Measurements from ENCODE around the gene RARS2. TPM values are rescaled to one million over a fixed set of nuclear protein-coding genes. Genes with fewer than 3 reads are reported as not detected.

RARS2 gene
- total and polyA plus RNA-seq, 2 donors (not counting 3 experiments of a cell fraction or from before 2014, with no cell fraction given), result 7.4 to 33.7 TPM

GRCh38 chr6:87514831-87515230 is 75.0 kb downstream of the RARS2 start:
- H3K4me1 ChIP-seq (ENCODE audit: control insufficient read depth, extremely low read depth, insufficient read depth, low read length), result peaks cover 5% of the 10 kb centered on the region
- H3K4me2 ChIP-seq (ENCODE audit: insufficient read depth, low read length), result peak overlapping the region; percentile 38
- peaks cover 14 to 34% of the 10 kb centered on the region in 2 experiments for H3K36me3 ChIP-seq (ENCODE audit: control insufficient read depth in 2 of 2, extremely low read depth in 1 of 2, insufficient read depth in 2 of 2, low read length in 2 of 2)
- no peaks in the 10 kb centered on the region for H3K9me1 ChIP-seq (replicated peaks; ENCODE audit: control insufficient read depth, extremely low read depth, insufficient read depth, low read length)
- intact Hi-C loops (cut with micrococcal nuclease) (no loop called here), dilution Hi-C loops (cut with MboI; ENCODE audit: extremely low pct_ligation_motif_present, low sequenced_read_pairs) (no loop called here)
- H3K9ac ChIP-seq (replicated peaks; ENCODE audit: extremely low read depth, insufficient read depth, low read length), result no peak overlapping the region
- H3K27ac ChIP-seq (ENCODE audit: insufficient read depth, low read depth, low read length), result no peak overlapping the region
- no peaks in the 10 kb centered on the region for H3K79me2 ChIP-seq (ENCODE audit: control insufficient read depth, insufficient read depth, low read length)
- H2AFZ ChIP-seq (ENCODE audit: low read depth, low read length), result no peak overlapping the region
- no peaks in the 10 kb centered on the region for H4K20me1 ChIP-seq (replicated peaks; ENCODE audit: control insufficient read depth, extremely low read depth, insufficient read depth, low read length)
- H3K9me3 ChIP-seq (replicated peaks; ENCODE audit: control insufficient read depth, insufficient read depth, low read length), result no peaks in the 10 kb centered on the region
- FAIRE-seq (no peak), DNase-seq (ENCODE audit: low read depth, low spot score) (peak; percentile 46)
- ChIA-PET CTCF (interaction anchor here (0.8 to 1.1 kb wide), 4 partner anchors 11 to 448 kb away, joined by 3 to 7 read pairs (median 5); no protein-coding TSS in a partner anchor), POLR2A (interaction anchor here (0.8 kb wide), 1 partner anchor 188 kb away, joined by 3 read pairs; the partner anchor contains the start of gene AKIRIN2)
- TF ChIP-seq MAX (IDR thresholded peaks at IDR 0.05; ENCODE audit: insufficient read depth, insufficient read length) (no peak), GATA2 (IDR thresholded peaks at IDR 0.05; ENCODE audit: insufficient read depth, insufficient read length, low read depth, low read length) (peak; percentile 49)
- no TSS peak for BruUV-seq (replicated peaks)
- H3K4me3 ChIP-seq (replicated peaks in 1 of 3; ENCODE audit: insufficient read depth in 1 of 3, low read depth in 1 of 3, low read length in 3 of 3), result no peak overlapping the region
- no peaks in the 10 kb centered on the region for H3K27me3 ChIP-seq (ENCODE audit: control insufficient read depth in 2 of 2, insufficient read depth in 2 of 2, low read length in 2 of 2)

GRCh38 chr6:87504441-87504840 is 85.3 kb downstream of the RARS2 start:
- no peak for FAIRE-seq
- CTCF ChIA-PET, result interaction anchor here (1.0 to 1.5 kb wide), 2 partner anchors 10 to 15 kb away, joined by 3 to 7 read pairs; no protein-coding TSS in a partner anchor
- Histone ChIP-seq H4K20me1 (replicated peaks; ENCODE audit: control insufficient read depth, extremely low read depth, insufficient read depth, low read length) (no peaks in the 10 kb centered on the region), H3K9me3 (replicated peaks; ENCODE audit: control insufficient read depth, insufficient read depth, low read length) (no peaks in the 10 kb centered on the region), H3K4me3 (replicated peaks in 1 of 3; ENCODE audit: insufficient read depth in 1 of 3, low read depth in 1 of 3, low read length in 3 of 3) (no peak overlapping the region), H3K79me2 (ENCODE audit: control insufficient read depth, insufficient read depth, low read length) (no peaks in the 10 kb centered on the region), H3K9ac (replicated peaks; ENCODE audit: extremely low read depth, insufficient read depth, low read length) (no peak overlapping the region), H3K4me2 (ENCODE audit: insufficient read depth, low read length) (no peak overlapping the region), H3K27ac (ENCODE audit: insufficient read depth, low read depth, low read length) (no peak overlapping the region), H3K27me3 (ENCODE audit: control insufficient read depth in 2 of 2, insufficient read depth in 2 of 2, low read length in 2 of 2) (no peaks in the 10 kb centered on the region), H3K36me3 (ENCODE audit: control insufficient read depth in 2 of 2, extremely low read depth in 1 of 2, insufficient read depth in 2 of 2, low read length in 2 of 2) (peaks cover 2 to 13% of the 10 kb centered on the region in 2 experiments), H3K9me1 (replicated peaks; ENCODE audit: control insufficient read depth, extremely low read depth, insufficient read depth, low read length) (no peaks in the 10 kb centered on the region), H2AFZ (ENCODE audit: low read depth, low read length) (no peak overlapping the region), H3K4me1 (ENCODE audit: control insufficient read depth, extremely low read depth, insufficient read depth, low read length) (no peaks in the 10 kb centered on the region)
- dilution Hi-C loops (cut with MboI; ENCODE audit: extremely low pct_ligation_motif_present, low sequenced_read_pairs), result no loop called here
- intact Hi-C loops (cut with micrococcal nuclease), result no loop called here
- DNase-seq (ENCODE audit: low read depth, low spot score), result no peak
- no TSS peak for BruUV-seq (replicated peaks)
- no peak for TF ChIP-seq FOS (IDR thresholded peaks at IDR 0.05; ENCODE audit: borderline replicate concordance, insufficient read depth, low read length)
- TF ChIP-seq POLR2AphosphoS5 (IDR thresholded peaks at IDR 0.05; ENCODE audit: insufficient read depth, low read depth, low read length), result no peak
- no peak for TF ChIP-seq MAX (IDR thresholded peaks at IDR 0.05; ENCODE audit: insufficient read depth, insufficient read length)
- POLR2A ChIA-PET, result interaction anchor here (0.6 kb wide), 1 partner anchor 187 kb away, joined by 3 read pairs; no protein-coding TSS in a partner anchor
